Activated naive CD8-positive, alpha-beta T cell (primary cell): Measurements from ENCODE around the gene PLAC9.
A peak's percentile ranks its signal among the peaks of the same experiment; 100 is the strongest.
"Not testable (repeated sequence)": the region's sequence is repeated elsewhere in the genome, so short reads cannot be mapped to it uniquely, and the experiment has no call there.

ENCODE experiments used
- H3K27ac Mint-ChIP-seq: one replicate; pipeline ENCODE4 v1.8.0; 2021; ENCODE audit warnings: mixed read lengths
- H3K27me3 Mint-ChIP-seq: one replicate; pipeline ENCODE4 v1.8.0; 2021; ENCODE audit warnings: mixed read lengths
- H3K36me3 Mint-ChIP-seq: one replicate; pipeline ENCODE4 v1.8.0; 2021; ENCODE audit warnings: mixed read lengths
- H3K4me1 Mint-ChIP-seq: one replicate; pipeline ENCODE4 v1.8.0; 2021; ENCODE audit warnings: low read depth, mixed read lengths
- H3K4me3 Mint-ChIP-seq: one replicate; pipeline ENCODE4 v1.8.0; 2021; ENCODE audit warnings: mild to moderate bottlenecking, mixed read lengths
- H3K9me3 Mint-ChIP-seq: one replicate; pipeline ENCODE4 v1.8.0; 2021; ENCODE audit warnings: low read depth, mixed read lengths

The PLAC9 gene, protein sequence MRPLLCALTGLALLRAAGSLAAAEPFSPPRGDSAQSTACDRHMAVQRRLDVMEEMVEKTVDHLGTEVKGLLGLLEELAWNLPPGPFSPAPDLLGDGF

GRCh38 chr10:80132299-80133139 lies at the start of gene PLAC9:
PLAC9 (plus strand) TSS chr10:80132730; CDS start chr10:80132763, 33 bp downstream.
- Mint-ChIP-seq H3K27me3 (peaks cover 18% of the 10 kb centered on the region), H3K4me1 (peaks cover 7% of the 10 kb centered on the region), H3K9me3 (no peaks in the 10 kb centered on the region), H3K4me3 (peak within 1 kb of the TSS; percentile 59), H3K27ac (no peak within 1 kb of the TSS), H3K36me3 (no peaks in the 10 kb centered on the region)

DNA sequence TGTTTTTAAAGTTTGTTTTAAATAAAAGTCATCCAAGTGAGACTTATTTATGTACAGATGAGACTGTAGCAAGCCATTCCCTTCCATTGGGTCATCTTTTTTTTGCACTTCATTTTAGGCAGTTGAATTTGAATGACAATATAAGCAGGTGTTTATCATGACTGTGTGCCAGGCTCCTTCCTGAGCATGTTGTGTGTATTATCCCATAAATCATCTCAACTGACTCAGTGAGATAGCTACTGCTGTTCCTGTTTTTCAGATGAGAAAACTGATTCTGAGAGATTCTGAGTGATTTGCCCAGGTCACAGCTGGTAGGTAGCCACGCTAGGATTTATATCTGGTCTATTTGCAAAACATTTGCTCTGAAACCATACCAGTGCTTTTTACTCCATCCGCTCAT lies 42.4 kb upstream of the PLAC9 start:
- Mint-ChIP-seq H3K4me1 (no peaks in the 10 kb centered on the region), H3K27ac (no peak overlapping the region), H3K36me3 (peaks cover 4% of the 10 kb centered on the region), H3K9me3 (no peaks in the 10 kb centered on the region), H3K4me3 (no peak overlapping the region), H3K27me3 (no peaks in the 10 kb centered on the region)

- H3K27me3 Mint-ChIP-seq: no peaks in the 10 kb centered on the region
- peaks cover 2% of the 10 kb centered on the region for H3K36me3 Mint-ChIP-seq
- H3K4me1 Mint-ChIP-seq: no peaks in the 10 kb centered on the region
- H3K27ac Mint-ChIP-seq: no peak overlapping the region
- no peaks in the 10 kb centered on the region for H3K9me3 Mint-ChIP-seq
- no peak overlapping the region for H3K4me3 Mint-ChIP-seq
Observed at GRCh38 chr10:80094231-80094630, 38.3 kb upstream of the PLAC9 start.

- not testable (repeated sequence) for H3K36me3 Mint-ChIP-seq, H3K9me3 Mint-ChIP-seq, H3K4me1 Mint-ChIP-seq, H3K27ac Mint-ChIP-seq, H3K27me3 Mint-ChIP-seq, H3K4me3 Mint-ChIP-seq
Observed at GRCh38 chr10:80098272-80098671, 34.3 kb upstream of the PLAC9 start.

GRCh38 chr10:80099295-80099694 lies 33.2 kb upstream of the PLAC9 start:
- not testable (repeated sequence) for H3K27me3 Mint-ChIP-seq, H3K4me1 Mint-ChIP-seq, H3K27ac Mint-ChIP-seq, H3K4me3 Mint-ChIP-seq, H3K36me3 Mint-ChIP-seq, H3K9me3 Mint-ChIP-seq

DNA sequence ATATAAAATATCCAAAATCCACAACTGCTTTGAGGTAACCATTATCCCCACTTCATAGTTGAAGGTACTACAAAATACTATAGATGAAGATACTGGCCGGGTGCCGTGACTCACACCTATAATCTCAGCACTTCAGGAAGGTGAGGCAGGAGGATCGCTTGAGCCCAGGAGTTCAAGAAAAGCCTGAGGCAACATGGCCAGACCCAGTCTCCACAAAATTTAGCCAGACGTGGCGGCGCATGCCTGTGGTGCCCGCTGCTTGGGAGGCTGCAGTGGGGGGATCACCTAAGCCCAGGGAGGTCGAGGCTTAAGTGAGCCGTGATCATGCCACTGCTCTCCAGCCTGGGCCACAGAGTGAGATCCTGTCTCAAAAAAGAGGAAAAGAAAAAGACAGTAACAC lies 32.4 kb upstream of the PLAC9 start:
- Mint-ChIP-seq H3K27ac (no peak overlapping the region), H3K36me3 (peaks cover 2% of the 10 kb centered on the region), H3K9me3 (no peaks in the 10 kb centered on the region), H3K27me3 (no peaks in the 10 kb centered on the region), H3K4me3 (no peak overlapping the region), H3K4me1 (peaks cover 11% of the 10 kb centered on the region)

DNA sequence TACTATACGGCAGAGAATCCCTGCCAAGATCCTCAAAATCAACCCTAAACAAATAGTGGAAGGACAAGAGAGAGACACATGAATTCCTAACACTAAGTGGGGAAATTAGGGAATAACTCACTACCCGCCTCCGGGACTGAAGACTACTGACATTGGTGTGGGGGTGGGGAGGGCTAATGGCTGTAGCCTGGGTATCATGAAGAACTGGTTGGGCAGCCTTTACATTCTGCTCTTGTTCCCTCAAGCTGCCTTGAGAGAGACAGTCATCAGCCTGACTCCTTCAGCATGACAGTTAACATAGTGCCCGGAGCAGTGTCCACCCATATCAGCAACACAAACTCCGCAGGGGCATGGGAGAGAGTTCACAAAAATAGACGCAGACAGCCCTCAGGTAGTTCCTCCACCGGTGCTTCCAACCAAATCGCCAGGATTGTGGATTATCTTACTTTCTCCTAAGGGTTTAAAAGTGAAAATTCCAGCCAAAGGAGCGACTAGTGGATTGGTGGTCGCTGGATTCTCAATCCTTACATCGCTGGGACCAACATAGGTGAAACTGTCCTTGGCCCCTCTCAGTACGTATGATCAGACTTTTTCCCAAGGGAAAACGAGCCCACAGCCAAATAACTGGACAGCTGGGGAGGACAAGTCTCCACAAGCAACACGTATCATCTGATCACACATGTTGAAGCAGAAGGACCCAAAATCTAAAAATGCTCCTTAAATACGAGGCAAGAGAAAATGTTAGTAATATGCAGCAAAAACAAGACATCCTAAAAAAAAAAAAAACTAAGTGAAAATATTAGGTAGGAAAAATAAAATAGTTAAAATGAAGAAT lies 31.5 kb upstream of the PLAC9 start:
- Mint-ChIP-seq H3K36me3 (peaks cover 2% of the 10 kb centered on the region), H3K27ac (no peak overlapping the region), H3K4me1 (peaks cover 11% of the 10 kb centered on the region)

DNA sequence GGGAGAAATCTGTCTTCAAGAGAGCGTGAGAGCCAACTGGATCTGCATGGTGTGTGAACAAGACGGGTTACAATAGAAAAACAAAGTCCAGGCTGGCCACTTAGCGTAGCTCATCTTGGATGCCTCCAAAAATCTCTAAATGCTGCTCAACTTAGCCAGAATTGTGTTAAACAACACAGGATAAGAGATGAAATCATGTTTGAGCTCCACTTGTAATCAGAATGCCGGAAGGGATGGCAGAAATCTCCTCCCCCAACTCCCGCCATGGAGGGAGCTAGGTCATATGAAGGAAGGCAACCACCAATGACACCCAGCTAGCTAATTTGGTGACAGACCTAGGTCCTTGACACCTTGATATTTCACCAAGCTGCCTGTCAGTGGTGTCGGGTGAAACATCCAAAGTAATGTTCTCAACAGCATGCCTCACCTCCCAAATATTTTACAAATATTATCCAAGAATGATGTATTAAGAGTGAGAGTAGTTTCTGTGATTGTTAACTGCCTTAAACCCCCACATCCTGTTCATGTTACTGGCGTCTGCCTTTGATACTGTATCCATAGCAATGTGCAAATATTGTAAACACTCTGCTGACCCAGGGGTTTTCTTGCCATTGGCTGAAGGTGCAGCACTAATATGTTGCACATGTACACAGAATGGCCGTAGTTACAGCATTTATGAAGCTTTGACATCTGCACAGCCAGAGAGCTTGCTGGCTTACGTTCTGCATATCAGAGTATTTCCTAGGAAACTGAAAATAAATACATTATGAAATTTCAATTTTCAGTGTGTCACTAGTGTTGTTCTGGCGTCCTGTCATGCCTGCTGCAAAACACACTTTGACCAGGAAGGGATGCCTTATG lies 28.2 kb upstream of the PLAC9 start:
- Mint-ChIP-seq H3K27ac (no peak overlapping the region), H3K27me3 (no peaks in the 10 kb centered on the region), H3K9me3 (peaks cover 9% of the 10 kb centered on the region), H3K4me3 (no peak overlapping the region), H3K4me1 (peaks cover 11% of the 10 kb centered on the region), H3K36me3 (peaks cover 4% of the 10 kb centered on the region)

More for the DNA sequence above, 31.5 kb upstream of the PLAC9 start:
- H3K27me3 Mint-ChIP-seq: no peaks in the 10 kb centered on the region
- no peaks in the 10 kb centered on the region for H3K9me3 Mint-ChIP-seq
- H3K4me3 Mint-ChIP-seq: no peak overlapping the region

DNA sequence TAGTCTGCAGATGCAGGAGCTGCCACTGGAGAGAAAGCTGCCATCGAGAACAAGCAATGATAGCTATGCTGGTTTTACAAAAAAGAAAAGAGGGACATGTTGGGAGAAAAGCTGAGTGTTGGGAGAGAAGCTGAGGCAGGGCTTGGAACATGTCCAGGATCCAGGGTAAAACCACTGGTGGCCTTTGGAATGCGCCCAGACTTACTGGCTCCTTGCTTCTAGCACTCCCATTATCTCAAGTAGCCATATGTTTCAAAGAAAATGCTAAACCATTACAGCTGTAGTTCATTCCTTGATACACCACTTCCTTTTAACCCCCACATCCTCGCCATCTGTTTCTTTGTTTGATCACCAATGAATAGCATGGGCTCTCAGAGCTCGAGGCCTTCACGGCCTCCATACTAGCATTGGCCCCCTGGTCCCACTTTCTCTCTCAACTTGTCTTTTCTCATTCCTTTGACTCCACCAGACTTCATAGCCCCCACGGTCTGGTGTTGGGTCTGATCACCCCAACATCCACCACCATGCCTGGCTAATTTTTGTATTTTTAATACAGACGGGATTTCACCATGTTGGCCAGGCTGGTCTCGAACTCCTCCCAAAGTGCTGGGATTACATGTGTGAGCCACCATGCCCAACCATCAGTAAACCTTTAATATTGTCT lies 23.8 kb upstream of the PLAC9 start:
- H3K4me1 Mint-ChIP-seq: peaks cover 11% of the 10 kb centered on the region
- no peaks in the 10 kb centered on the region for H3K27me3 Mint-ChIP-seq
- H3K4me3 Mint-ChIP-seq: no peak overlapping the region
- H3K27ac Mint-ChIP-seq: no peak overlapping the region
- H3K36me3 Mint-ChIP-seq: peaks cover 4% of the 10 kb centered on the region
- peaks cover 14% of the 10 kb centered on the region for H3K9me3 Mint-ChIP-seq

- H3K9me3 Mint-ChIP-seq: peaks cover 14% of the 10 kb centered on the region
- H3K27ac Mint-ChIP-seq: no peak overlapping the region
- no peaks in the 10 kb centered on the region for H3K27me3 Mint-ChIP-seq
- no peak overlapping the region for H3K4me3 Mint-ChIP-seq
- H3K4me1 Mint-ChIP-seq: no peaks in the 10 kb centered on the region
- peaks cover 4% of the 10 kb centered on the region for H3K36me3 Mint-ChIP-seq
Observed at GRCh38 chr10:80110986-80111385, 21.5 kb upstream of the PLAC9 start.

GRCh38 chr10:80118669-80119068 lies 13.9 kb upstream of the PLAC9 start:
- H3K9me3 Mint-ChIP-seq: no peaks in the 10 kb centered on the region
- H3K4me1 Mint-ChIP-seq: no peaks in the 10 kb centered on the region

GRCh38 chr10:80122110-80122710 lies 10.3 kb upstream of the PLAC9 start:
- Mint-ChIP-seq H3K4me3 (no peak overlapping the region), H3K27ac (no peak overlapping the region), H3K27me3 (peaks cover 3% of the 10 kb centered on the region), H3K36me3 (no peaks in the 10 kb centered on the region), H3K9me3 (no peaks in the 10 kb centered on the region), H3K4me1 (no peaks in the 10 kb centered on the region)

More at GRCh38 chr10:80118669-80119068, 13.9 kb upstream of the PLAC9 start:
- Mint-ChIP-seq H3K27ac (no peak overlapping the region), H3K36me3 (no peaks in the 10 kb centered on the region), H3K4me3 (no peak overlapping the region), H3K27me3 (peaks cover 1% of the 10 kb centered on the region)

DNA sequence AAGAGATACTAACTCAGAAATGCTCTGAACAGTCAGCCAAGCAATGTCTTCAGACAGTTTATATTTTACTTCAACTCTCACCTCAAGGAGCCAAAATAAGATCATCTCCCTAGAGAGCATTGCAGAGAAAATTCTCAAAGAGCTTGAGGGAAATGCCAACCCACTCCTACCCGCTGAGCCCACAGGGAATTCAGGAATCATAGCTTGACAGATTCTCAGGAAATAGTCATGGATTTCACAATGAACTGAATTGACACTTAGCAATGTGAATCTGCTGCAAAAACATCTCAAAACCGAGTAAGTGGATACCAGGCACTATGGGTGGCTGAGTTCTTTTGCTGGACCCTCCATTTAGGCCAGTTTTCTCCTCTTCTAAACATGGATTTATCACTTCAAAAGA lies 9.8 kb upstream of the PLAC9 start:
- Mint-ChIP-seq H3K27me3 (peaks cover 3% of the 10 kb centered on the region), H3K9me3 (no peaks in the 10 kb centered on the region), H3K27ac (no peak overlapping the region), H3K4me1 (no peaks in the 10 kb centered on the region), H3K4me3 (no peak overlapping the region), H3K36me3 (no peaks in the 10 kb centered on the region)

DNA sequence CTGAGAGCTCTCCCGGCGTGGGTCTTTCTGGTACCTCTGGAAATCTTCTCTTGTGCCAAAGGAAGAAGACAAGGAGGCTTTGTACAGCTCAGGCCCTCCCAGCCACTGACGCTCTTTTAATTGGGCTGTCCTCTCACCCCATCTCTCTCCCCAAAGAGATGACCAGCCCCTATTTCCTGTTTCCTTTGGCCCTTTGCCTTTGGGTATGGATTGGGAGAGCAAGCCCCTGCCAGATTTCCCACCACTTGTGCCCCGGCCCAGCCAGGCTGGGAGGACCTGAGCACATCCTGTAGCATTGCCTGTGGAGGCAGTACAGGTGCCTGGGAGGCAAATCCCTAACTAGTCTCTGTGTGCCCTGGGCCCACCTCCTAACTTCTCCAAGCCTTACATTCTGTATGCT lies 5.7 kb upstream of the PLAC9 start:
- H3K4me1 Mint-ChIP-seq: peaks cover under 1% of the 10 kb centered on the region
- no peaks in the 10 kb centered on the region for H3K36me3 Mint-ChIP-seq
- H3K27me3 Mint-ChIP-seq: peaks cover 10% of the 10 kb centered on the region
- H3K4me3 Mint-ChIP-seq: no peak overlapping the region
- no peak overlapping the region for H3K27ac Mint-ChIP-seq
- no peaks in the 10 kb centered on the region for H3K9me3 Mint-ChIP-seq
